Fibroblast of skin of left quadriceps (primary cell): ENCODE results near the gene RAI1.

Source experiments
- DNase-seq, 2 experiments: peaks; one replicate each; pipeline ENCODE4 v3.0.0-alpha.2; 2013; ENCODE audit warnings: low read depth in 2 of 2

Gene RAI1

GRCh38 chr17:17698371-17698770, 17.1 kb downstream of the RAI1 start:
- no peak for DNase-seq

DNA sequence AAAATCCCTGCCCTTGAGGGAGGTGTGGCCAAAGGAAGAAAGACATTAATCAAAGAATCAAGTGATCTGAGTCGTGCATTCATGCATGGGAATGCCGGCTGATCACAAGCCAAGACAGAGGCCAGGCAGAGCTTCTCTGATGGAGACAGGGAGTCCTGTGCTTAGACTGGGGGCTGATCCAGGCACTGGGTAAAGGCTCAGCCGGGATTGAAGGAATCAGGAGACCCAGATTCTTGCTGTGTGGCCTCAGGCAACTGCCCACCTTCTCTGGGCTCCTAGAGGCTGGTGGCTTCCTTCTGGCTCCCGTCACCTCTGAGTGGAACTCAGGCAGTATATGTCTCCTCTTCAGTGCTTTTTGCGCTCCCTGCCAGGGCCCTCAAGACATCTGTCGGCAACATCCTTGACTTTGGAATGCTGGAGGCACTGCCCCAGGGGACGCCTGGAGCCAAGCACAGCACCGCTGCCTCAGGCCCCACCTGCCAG, 17.7 kb downstream of the RAI1 start:
- no peak for DNase-seq

DNA sequence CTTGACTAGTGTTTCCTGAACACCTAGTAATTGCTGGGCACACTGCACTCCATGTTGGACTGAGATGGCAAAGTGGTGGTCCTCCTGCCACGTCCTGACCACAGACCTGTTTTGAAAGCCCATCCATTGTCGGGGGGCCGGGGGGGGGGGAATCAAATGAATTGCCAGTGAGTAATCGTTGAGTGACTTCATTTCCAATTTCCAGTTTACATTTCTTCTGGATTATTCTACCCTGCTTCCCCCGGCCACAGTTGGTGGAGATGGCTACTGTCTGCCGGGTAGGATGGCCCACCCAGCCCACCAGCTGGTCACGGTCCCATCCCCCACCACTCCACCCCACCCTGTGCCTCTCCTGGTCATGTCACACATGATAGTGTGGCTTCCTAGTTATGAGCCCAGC, 18.2 kb downstream of the RAI1 start:
- DNase-seq = no peak

DNA sequence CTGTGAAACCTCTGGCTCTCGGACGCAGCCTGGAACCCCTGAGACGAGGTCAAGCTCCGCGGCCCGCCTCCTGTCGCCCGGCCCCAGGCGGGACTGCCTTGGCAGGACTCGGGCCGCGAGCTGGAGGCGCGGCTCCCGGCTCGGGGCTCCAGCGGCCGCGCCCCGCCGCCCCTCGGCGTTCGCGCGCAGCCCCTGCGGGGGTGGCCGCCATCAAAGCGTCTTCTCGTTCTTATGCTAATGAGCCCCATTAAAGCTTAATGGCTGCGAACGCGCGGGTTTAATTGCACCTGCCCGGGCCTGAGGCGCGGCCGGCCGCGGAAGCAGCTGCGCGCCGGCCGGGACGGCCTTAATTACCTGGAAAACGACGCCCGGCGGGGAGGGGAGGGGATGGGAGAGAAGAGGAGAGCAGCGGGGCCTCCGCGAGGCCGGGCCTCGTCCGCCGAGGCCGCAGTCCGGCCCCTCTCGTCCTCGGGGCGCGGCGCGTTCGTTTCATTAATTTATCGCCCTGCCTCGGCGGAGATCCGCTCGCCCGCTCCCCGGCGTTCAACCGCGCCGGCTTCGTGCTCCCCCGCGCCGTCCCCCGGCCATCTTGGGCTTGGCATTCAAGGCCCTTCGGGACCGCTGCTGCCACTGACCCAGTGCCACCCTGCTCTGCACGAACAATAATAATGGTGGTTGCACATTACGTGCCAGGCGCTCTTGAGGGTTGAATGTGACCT, 19.2 kb downstream of the RAI1 start:
- no peak for DNase-seq

GRCh38 chr17:17701112-17701511, 19.9 kb downstream of the RAI1 start:
- DNase-seq = no peak

DNA sequence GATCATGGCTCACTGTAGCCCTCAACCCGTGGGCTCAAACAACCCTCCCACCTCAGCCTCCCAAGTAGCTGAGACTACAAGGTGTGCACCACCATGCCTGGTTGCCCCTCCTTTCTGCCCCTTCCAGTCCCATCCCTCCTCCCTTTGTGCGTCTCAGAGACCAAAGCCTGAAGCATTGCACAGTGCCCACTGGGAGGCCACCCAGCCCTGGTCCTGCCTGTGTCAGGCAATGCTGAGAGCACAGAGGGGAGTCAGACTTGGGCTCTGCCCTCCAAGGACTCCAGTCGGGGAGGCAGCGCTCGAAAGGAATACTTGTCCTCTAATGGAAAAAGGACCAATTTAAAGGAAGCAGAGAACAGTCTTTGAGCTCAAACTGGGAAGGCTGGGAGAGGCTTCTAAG, 20.4 kb downstream of the RAI1 start:
- no peak for DNase-seq

GRCh38 chr17:17702449-17703139, 21.3 kb downstream of the RAI1 start:
- DNase-seq = no peak

GRCh38 chr17:17703140-17703919, 22.1 kb downstream of the RAI1 start:
- DNase-seq = no peak

DNA sequence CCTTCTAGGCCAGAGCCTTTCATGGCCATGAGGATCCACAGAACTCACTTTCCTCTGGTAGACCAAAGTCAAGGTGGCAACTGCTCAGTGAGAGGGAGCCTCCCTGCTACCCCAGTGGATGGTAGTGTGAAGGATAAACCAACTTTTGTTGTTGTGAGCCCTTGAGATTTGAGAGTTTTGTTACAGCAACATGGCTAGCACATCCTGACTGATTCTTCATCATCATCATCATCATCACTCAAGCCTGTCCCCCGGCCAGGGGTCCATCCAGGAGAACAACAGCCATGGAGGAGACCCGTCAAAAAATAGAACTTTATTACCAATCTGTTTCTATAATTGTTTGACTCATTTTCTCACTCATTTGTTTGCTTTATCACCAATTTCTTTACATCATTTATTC, 23.7 kb downstream of the RAI1 start:
- DNase-seq = no peak

DNA sequence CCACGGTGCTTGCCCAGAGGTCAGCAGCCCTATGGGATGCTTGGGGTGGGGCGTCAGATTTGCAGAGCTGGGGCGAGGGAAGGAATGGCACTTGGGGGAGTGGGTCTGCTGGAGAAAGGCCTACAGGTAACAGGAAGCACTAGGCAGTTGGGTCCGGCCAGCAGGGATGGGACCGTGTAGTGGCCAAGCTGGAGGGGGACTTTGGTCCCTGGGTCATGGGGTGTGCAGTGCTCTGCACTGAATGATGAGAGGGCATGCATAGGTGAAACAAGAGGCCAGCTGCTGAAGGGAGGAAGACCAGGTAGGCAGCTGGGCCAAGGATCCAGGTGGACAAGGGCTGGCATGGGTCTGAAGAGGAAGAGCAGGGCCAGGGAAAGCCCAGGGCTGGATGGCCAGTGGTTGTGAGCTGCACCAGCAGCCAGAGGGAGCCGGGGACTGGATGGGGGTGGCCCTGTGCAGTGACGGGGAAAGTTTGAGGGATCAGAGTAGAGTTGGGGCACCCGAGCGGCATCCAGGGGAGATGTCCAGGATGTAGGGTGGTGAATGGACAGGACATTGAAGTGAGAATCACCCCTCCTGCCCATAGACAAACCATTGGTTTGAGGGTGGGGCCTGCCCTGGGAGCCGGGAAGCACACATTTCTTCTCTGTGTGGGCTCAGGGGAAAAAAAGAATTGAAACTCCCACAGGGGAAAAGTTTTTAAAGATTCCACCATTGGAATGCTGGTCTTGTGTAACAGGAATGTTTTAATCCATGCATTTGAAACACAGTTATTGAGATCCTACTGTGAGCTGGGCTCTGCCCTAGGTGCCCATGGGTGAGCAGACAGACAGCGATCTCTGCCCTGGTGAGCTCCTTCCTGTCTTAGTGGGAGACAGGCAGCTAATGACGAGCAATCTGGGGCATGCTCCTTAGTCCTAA, 25.1 kb downstream of the RAI1 start:
- no peak for DNase-seq

DNA sequence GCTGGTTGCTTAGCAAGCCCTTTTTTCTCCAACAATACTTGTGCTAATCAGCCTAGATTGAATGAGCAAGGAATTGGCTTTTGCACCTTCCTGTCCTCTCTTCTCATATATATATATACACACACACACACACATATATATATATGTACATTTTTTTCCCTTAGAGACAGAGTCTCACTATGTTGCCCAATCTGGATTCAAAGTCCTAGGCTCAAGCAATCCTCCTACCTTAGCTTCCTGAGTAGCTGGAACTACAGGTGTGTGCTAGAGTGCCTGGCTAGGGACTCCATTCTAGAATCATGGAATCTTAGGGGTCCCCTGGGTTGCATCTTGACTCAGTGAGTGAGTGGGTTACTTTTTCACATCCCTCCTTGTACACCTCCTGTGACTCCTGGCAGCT, 27.0 kb downstream of the RAI1 start:
- DNase-seq = no peak

GRCh38 chr17:17708816-17709215, 27.6 kb downstream of the RAI1 start:
- DNase-seq = no peak

GRCh38 chr17:17709815-17710321, 28.6 kb downstream of the RAI1 start:
- no peak for DNase-seq

GRCh38 chr17:17710355-17710727, 29.1 kb downstream of the RAI1 start:
- no peak for DNase-seq

DNA sequence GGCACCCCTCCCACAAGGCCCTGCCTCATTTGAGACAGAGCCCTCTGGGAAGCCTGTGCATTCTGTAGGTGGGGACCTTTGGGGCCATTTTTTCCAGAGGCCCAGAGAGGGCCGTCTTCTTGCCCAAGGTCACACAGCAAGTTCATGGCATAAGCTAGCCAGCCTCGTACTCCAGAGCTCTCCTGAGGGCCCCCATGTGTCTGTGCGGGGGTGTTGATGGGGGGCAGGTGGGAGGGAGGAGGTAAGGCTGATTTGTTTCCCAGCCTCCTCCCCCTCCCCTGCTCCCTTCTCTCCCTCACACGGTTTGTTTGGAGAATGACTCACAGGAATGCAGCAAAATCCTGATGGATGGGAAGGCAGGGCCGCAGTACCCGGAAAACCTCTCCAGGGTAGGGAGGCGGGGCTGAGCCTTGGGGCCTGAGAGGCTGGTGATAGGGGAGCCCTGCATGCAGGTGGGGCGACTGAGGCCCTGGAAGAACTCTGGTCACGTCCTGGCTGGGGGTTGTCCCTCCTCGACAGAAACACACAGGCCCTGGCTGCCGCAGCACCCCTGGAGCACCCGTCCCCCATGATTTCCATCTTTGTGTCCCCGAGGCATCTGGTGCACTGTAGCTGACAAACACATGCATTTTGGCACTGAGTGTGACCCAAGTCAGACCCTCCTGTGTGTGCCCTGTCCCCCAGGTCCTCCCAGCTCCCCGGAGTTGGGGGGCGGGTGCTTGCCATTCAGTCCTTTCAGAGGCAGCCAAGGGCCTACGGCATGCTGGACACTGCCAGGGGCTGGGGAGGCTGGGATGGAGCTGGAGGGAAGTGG, 29.7 kb downstream of the RAI1 start:
- peak; percentile 81 for DNase-seq

DNA sequence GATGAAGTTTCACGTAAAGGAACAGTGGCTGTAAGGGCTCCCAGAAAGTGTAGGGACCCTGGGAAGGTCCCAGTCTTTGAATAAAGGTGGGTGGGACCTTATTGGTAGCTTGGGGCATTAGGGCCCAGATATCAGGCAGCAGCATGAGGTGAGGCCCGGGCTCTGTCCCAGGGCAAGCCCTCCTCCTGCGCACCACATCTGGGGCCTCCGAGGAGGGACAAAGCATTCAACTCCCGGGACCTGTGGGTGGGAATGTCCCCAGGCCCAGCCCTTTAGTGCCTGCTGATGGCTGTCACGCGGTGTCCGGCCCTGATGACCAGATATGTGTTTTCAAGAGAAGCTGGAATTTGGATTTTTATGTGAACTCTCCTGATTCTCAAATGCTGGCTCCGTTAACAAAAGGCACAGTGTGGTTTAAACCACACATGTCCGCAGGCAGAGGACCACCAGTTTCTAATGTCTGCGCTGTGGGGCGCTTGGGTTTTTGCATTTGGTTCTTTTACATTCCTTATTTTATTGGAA, 30.4 kb downstream of the RAI1 start:
- DNase-seq = no peak

GRCh38 chr17:17712268-17712924, 31.1 kb downstream of the RAI1 start:
- DNase-seq = no peak

DNA sequence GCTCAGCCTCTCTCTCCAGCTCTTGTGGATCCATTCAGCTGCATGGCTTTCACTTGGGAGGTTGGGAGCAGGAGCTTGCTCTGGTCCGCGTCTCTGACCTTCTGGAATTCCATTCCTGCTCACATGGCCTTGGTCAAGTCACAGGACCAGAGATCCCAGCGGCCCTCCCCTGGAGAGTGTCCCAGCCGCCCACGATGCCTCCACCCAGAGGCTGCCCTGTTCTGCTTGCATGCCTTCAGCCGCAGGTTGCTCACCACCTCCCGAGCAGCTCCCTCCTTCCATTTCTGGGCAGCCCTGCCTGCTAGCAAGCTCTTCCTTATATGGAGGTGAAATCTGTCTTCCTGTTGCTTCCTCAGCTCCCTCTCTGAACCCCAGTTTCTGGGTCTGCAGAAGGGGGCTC, 32.6 kb downstream of the RAI1 start:
- no peak for DNase-seq

DNA sequence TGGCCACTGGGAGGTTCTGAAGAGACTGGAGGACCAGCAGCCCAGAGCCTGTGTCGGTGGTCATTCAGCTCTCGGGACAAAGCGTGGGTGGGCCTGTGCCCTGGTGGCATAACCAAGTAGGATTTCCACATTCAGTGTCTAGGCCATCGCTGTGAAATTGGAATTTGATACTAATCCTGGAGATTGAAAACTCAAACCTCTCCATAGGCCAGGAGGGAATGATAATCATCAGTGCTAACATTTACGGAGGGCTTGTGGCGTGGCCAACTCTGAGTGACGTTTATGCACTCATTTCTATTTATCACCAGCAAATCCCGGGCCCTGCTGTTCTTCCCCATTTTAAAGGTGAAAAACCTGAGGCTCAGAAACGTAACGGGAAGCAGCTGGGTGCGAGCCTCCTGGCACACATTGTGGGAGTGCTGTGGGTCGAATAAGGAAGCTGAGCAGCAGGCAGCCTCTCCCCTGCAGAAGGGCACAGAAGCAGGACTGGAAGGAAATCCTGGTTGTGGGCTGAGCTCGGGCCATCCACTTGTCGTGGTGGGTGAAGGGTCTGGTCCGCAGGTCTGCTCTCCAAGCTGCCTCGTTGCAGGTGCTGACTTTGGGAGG, 33.1 kb downstream of the RAI1 start:
- no peak for DNase-seq
